HG03565 (cell line): ENCODE results near the gene POGZ.

Source experiments
- ATAC-seq: cut with Tn5 transposase; IDR thresholded peaks from one replicate; pipeline ENCODE4 v1.9.1; 2021; ENCODE audit warnings: mild to moderate bottlenecking, moderate library complexity; ENCODE audit not compliant: unreplicated experiment

The POGZ gene

GRCh38 chr1:151377150-151377884 is 82.0 kb downstream of the POGZ start:
- no peak for ATAC-seq

- ATAC-seq = no peak
Measured at GRCh38 chr1:151373196-151373595, 86.1 kb downstream of the POGZ start.

GRCh38 chr1:151372058-151372934 is 87.0 kb downstream of the POGZ start, which contains the start of gene SELENBP1:
Gene SELENBP1 (minus strand): TSS chr1:151372705. CDS start chr1:151372641, 64 bp downstream.
- ATAC-seq = no peak

- no peak for ATAC-seq
Measured at GRCh38 chr1:151371370-151372057, 87.8 kb downstream of the POGZ start.

- ATAC-seq = no peak
Measured at GRCh38 chr1:151370211-151370911, 88.9 kb downstream of the POGZ start.

GRCh38 chr1:151369621-151370048 is 89.7 kb downstream of the POGZ start:
- ATAC-seq = no peak

- ATAC-seq = no peak
Measured at GRCh38 chr1:151369302-151369610, 90.0 kb downstream of the POGZ start.

- no peak for ATAC-seq
Measured at GRCh38 chr1:151368393-151369301, 90.6 kb downstream of the POGZ start.

GRCh38 chr1:151367658-151368392 is 91.5 kb downstream of the POGZ start:
- ATAC-seq = no peak

- ATAC-seq = no peak
Measured at GRCh38 chr1:151364996-151365395, 94.3 kb downstream of the POGZ start.

- no peak for ATAC-seq
Measured at GRCh38 chr1:151362308-151363155, 96.8 kb downstream of the POGZ start.

- no peak for ATAC-seq
Measured at GRCh38 chr1:151361883-151362282, 97.4 kb downstream of the POGZ start.

GRCh38 chr1:151356696-151357095 is 102.6 kb downstream of the POGZ start:
- ATAC-seq = no peak
